ENCODE data around the gene LRRC8D. TPM values are rescaled to one million over a fixed set of nuclear protein-coding genes. Genes with fewer than 3 reads are reported as not detected.

Gene LRRC8D
- total RNA-seq, 2 donors from 2014 or later, result 23.8 to 33.8 TPM

GRCh38 chr1:89865498-89866382 is 44.9 kb downstream of the LRRC8D start:
- Histone ChIP-seq H3K4me3 (ENCODE audit: low read length) (no peak overlapping the region), H3K9me3 (ENCODE audit: control insufficient read depth, low read length) (no peaks in the 10 kb centered on the region), H3K36me3 (ENCODE audit: control insufficient read depth, insufficient read depth, low read length) (no peaks in the 10 kb centered on the region), H3K4me1 (ENCODE audit: control insufficient read depth, insufficient read depth, low read length) (no peaks in the 10 kb centered on the region), H3K27me3 (ENCODE audit: control insufficient read depth, insufficient read depth, low read length, poor library complexity, severe bottlenecking) (no peaks in the 10 kb centered on the region), H3K27ac (ENCODE audit: low read depth, low read length) (no peak overlapping the region), H3K9ac (ENCODE audit: extremely low read depth, low read length, poor library complexity, severe bottlenecking) (no peak overlapping the region)
- WGBS, 2 experiments (ENCODE audit: insufficient coverage in 1 of 2, insufficient read length in 1 of 2), result 93 to 100% methylated on average over 3 to 4 of the region's 4 CpGs
- H3K27me3 Mint-ChIP-seq (ENCODE audit: insufficient read depth), result no peaks in the 10 kb centered on the region
- TF ChIP-seq, protein P1, sequence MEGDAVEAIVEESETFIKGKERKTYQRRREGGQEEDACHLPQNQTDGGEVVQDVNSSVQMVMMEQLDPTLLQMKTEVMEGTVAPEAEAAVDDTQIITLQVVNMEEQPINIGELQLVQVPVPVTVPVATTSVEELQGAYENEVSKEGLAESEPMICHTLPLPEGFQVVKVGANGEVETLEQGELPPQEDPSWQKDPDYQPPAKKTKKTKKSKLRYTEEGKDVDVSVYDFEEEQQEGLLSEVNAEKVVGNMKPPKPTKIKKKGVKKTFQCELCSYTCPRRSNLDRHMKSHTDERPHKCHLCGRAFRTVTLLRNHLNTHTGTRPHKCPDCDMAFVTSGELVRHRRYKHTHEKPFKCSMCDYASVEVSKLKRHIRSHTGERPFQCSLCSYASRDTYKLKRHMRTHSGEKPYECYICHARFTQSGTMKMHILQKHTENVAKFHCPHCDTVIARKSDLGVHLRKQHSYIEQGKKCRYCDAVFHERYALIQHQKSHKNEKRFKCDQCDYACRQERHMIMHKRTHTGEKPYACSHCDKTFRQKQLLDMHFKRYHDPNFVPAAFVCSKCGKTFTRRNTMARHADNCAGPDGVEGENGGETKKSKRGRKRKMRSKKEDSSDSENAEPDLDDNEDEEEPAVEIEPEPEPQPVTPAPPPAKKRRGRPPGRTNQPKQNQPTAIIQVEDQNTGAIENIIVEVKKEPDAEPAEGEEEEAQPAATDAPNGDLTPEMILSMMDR (conservative IDR thresholded peaks at IDR 0.05), result no peak
- H3K9me3 Mint-ChIP-seq, result no peaks in the 10 kb centered on the region
- no peak overlapping the region for H3K4me3 Mint-ChIP-seq
- H3K4me1 Mint-ChIP-seq, result peaks cover 14% of the 10 kb centered on the region
- no peak for DNase-seq
- peaks cover 24% of the 10 kb centered on the region for H3K36me3 Mint-ChIP-seq (ENCODE audit: low read depth)
- peak overlapping the region; percentile 19 for H3K27ac Mint-ChIP-seq

- Histone ChIP-seq H3K4me3 (ENCODE audit: low read length) (no peak overlapping the region), H3K4me1 (ENCODE audit: control insufficient read depth, insufficient read depth, low read length) (no peaks in the 10 kb centered on the region), H3K27ac (ENCODE audit: low read depth, low read length) (no peak overlapping the region), H3K27me3 (ENCODE audit: control insufficient read depth, insufficient read depth, low read length, poor library complexity, severe bottlenecking) (no peaks in the 10 kb centered on the region), H3K9ac (ENCODE audit: extremely low read depth, low read length, poor library complexity, severe bottlenecking) (no peak overlapping the region), H3K9me3 (ENCODE audit: control insufficient read depth, low read length) (no peaks in the 10 kb centered on the region), H3K36me3 (ENCODE audit: control insufficient read depth, insufficient read depth, low read length) (no peaks in the 10 kb centered on the region)
- TF ChIP-seq, protein P1 (conservative IDR thresholded peaks at IDR 0.05), result no peak
- WGBS, 2 experiments (ENCODE audit: insufficient coverage in 1 of 2, insufficient read length in 1 of 2), result 27 to 85% methylated on average over 2 to 6 of the region's 7 CpGs
- Mint-ChIP-seq H3K4me3 (no peak overlapping the region), H3K9me3 (no peaks in the 10 kb centered on the region), H3K4me1 (peaks cover 19% of the 10 kb centered on the region), H3K27ac (no peak overlapping the region), H3K36me3 (ENCODE audit: low read depth) (peaks cover 24% of the 10 kb centered on the region), H3K27me3 (ENCODE audit: insufficient read depth) (no peaks in the 10 kb centered on the region)
- no peak for DNase-seq
These were observed 45.7 kb downstream of the LRRC8D start for GRCh38 chr1:89866568-89866967.

- Histone ChIP-seq H3K27me3 (ENCODE audit: control insufficient read depth, insufficient read depth, low read length, poor library complexity, severe bottlenecking) (no peaks in the 10 kb centered on the region), H3K27ac (ENCODE audit: low read depth, low read length) (no peak overlapping the region), H3K9me3 (ENCODE audit: control insufficient read depth, low read length) (no peaks in the 10 kb centered on the region), H3K4me1 (ENCODE audit: control insufficient read depth, insufficient read depth, low read length) (no peaks in the 10 kb centered on the region), H3K9ac (ENCODE audit: extremely low read depth, low read length, poor library complexity, severe bottlenecking) (no peak overlapping the region), H3K36me3 (ENCODE audit: control insufficient read depth, insufficient read depth, low read length) (no peaks in the 10 kb centered on the region), H3K4me3 (ENCODE audit: low read length) (no peak overlapping the region)
- no peak overlapping the region for H3K4me3 Mint-ChIP-seq
- H3K36me3 Mint-ChIP-seq (ENCODE audit: low read depth), result peaks cover 19% of the 10 kb centered on the region
- DNase-seq, result no peak
- TF ChIP-seq, protein P1 (conservative IDR thresholded peaks at IDR 0.05), result no peak
- 94% methylated on average over 3 of the region's 3 CpGs; no CpG with 5 or more reads in 1 of the 2 experiments for WGBS, 2 experiments (ENCODE audit: insufficient coverage in 1 of 2, insufficient read length in 1 of 2)
- no peaks in the 10 kb centered on the region for H3K27me3 Mint-ChIP-seq (ENCODE audit: insufficient read depth)
- no peaks in the 10 kb centered on the region for H3K9me3 Mint-ChIP-seq
- no peak overlapping the region for H3K27ac Mint-ChIP-seq
- H3K4me1 Mint-ChIP-seq, result peaks cover 11% of the 10 kb centered on the region
These were observed 50.2 kb downstream of the LRRC8D start for GRCh38 chr1:89870998-89871397.
